HG03457 (cell line): Measurements from ENCODE around the gene LYSMD1.

ENCODE experiments used
- ATAC-seq: cut with Tn5 transposase; IDR thresholded peaks from one replicate; pipeline ENCODE4 v1.9.1; 2021; ENCODE audit warnings: moderate number of reproducible peaks; ENCODE audit not compliant: unreplicated experiment

The LYSMD1 gene

DNA sequence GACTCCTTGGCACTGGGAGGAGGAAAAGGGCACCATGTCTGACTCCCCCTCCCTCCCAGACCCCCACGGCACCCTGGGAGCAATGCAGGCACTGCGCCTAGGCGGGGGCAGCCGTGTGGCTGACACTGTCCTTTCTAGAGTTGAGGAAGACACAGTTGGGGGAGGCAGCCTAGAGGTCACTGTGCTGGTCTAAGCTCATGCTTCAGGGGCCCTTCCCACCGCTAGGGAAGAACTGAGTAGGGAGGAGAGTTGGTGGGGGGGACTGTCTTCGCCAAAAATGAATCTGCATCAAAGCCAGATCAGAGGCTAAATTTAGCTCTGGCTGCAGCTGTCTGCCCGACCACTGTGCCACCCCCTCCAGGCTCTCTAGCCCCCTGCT lies 22.7 kb downstream of the LYSMD1 start:
- no peak for ATAC-seq

DNA sequence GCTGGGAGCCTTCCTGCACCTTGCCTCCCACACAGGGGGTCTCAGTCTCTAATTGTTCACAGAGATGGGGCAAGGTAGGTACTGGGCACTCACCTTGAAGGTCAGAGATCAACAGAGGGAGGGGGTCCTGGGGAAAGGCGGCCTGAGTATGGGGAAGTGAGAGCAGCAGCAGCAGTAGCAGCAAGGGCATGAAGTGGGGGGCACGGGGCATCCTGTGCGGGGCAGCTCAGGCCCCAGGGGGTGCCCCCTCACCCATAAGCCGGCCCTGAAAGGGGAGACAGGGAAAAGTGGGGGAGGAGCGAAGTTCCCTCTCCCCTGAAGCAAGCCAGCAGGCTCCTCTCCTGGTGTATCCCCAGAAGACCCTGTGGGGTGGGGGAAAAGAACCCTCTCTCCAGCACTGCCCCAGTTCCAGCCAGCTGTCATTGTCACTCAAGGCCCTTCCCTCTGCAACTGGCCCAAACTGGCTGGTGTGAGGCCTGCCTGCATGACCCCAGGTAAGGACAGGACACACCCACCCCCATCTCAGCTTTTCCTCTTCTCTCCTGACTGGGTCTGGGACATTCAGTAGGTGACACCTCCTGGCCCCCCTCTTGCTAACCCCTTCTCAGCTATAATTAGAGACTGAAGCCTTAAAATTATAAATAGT lies 23.2 kb downstream of the LYSMD1 start:
- no peak for ATAC-seq

DNA sequence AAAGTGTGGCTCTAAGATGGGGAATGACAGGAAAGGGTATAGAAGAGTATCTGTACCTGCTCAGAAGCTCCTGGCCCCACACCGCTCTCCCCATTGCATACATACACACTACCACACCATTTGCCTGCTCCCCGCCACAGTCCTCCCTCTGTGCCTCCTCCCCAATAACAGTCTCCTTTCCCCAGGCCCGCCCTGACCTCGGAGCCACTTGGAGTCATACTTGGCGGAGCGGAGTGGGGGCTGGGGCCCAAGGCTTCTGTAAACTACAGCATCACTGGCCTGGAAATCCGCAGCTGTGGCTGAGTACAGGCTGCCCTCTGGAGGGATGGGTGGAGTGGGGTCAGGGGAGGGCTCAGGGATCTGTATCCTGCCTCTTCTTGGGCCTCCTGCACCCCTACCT lies 27.9 kb downstream of the LYSMD1 start:
- ATAC-seq, result no peak

GRCh38 chr1:151135433-151136385 lies 30.0 kb downstream of the LYSMD1 start:
- ATAC-seq, result no peak

DNA sequence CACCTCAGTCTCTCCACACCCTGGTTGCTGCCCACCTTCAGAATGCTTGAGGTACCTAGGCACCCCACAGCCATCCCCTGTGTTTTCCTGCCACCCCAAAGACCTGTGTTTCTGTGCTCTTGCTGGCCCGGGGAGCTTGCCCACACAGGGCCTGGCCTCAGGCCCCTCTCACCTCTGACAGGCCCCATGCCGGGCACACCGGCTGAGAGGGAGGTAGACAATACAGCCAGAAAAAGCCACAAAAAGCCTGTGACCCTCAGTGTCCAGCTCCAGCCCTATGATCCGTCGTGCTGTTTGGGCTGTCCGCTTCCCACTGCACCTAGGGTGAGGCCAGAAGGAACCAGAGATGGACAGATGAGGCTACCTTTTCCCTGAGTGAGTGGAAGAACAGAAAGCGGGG lies 30.7 kb downstream of the LYSMD1 start:
- ATAC-seq, result no peak

GRCh38 chr1:151134396-151134795 lies 31.3 kb downstream of the LYSMD1 start:
- no peak for ATAC-seq

DNA sequence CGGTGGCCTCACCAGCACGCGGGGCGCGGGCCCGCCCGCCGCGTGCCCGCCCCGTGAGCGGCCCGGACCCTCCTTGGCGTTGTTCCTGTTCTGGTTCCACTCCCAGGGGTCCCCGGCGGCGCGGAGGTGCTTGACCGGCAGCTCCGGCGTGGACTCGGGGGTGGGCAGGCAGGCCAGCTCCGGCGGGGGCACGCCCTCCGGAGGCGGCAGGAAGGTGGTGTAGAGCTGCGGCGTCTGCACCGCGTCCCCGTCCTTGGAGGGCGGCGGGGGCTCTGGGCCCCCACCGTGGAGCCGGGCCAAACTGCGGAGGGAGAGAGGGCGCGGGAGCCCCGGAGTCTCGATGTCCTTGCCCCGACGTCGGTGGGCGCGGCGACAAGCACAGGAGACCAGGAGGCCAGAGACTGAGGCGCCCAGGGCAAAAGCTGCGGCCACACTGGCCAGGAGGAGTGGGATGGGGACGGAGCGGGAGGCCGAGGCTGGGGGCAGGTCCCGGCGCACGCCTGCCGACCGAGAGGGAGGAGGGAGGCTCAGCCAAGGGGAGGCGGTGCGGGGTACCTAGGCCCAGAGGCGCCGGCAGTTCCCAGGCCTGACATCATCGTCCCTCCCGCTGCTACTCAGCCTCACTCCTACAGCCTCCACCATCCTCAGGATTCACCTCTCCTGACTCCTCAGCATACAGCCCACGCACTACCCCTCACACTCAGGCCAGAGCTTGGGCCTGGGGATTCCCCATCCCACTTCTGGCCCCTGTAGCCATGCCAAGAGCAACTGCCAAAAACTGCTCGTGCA lies 32.5 kb downstream of the LYSMD1 start:
- no peak for ATAC-seq

- no peak for ATAC-seq
Measured at GRCh38 chr1:151132335-151133017, 33.2 kb downstream of the LYSMD1 start.

GRCh38 chr1:151131701-151132334 lies 33.9 kb downstream of the LYSMD1 start:
- no peak for ATAC-seq

DNA sequence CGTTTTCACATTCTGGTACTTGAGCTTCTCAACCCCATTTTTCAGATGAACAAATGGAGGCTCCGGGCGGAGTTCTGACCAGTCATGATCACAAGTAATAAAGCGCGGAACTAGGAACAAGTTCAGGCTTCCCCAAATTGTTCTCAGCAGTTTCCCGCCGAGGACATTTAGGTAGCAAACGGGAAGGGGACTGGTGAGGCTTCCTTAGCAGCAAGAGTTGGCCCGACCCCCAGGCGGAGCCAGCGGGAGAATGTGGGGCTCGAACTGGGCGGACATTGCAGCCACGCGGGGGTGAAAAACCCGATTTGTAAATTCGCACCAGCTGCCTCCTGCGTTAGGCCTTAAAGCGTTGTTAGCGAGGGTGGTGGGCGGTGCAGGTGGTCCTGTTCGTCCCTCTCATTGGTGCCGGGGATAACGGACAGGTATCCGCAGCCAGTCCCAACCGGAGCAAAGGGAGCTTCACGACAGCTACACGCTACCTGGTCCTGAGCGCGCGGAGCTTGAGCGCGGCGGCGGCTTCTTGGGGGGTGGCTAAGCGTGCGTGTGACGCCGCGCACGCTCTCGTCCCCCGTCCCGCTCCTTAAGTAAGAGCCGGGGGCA lies 34.6 kb downstream of the LYSMD1 start:
- no peak for ATAC-seq

GRCh38 chr1:151128800-151129199 lies 36.9 kb downstream of the LYSMD1 start:
- no peak for ATAC-seq

DNA sequence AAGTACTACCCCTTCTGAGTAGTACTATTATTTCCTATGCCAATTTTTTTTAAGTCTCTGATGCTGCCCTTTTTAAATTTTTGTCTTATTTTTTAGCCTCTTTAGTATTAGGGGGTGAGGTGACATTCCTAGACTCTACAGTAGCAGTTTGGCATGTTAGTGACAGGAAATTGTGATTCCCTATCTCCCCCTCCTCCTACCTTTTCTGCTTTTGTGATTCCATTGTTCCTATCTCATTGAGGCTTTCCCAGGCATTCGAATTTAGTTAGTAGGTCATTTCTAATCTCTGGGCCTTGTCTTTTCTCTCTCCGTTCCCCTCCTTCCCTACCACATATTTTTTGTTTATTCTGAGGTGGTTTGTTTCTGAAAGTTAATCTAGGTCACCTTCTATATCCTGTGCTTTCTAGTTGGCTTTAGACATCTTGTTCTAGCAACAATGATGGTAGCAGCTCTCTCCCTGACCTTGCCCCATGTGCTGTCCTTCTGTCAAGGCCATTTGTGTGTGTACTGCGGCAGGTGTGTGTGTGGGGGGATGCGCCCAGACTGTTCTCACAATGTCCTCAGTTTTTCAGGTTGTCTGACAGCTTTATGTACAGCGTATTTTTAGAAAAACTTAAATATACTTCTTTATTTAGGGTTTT lies 40.8 kb downstream of the LYSMD1 start:
- ATAC-seq, result no peak

DNA sequence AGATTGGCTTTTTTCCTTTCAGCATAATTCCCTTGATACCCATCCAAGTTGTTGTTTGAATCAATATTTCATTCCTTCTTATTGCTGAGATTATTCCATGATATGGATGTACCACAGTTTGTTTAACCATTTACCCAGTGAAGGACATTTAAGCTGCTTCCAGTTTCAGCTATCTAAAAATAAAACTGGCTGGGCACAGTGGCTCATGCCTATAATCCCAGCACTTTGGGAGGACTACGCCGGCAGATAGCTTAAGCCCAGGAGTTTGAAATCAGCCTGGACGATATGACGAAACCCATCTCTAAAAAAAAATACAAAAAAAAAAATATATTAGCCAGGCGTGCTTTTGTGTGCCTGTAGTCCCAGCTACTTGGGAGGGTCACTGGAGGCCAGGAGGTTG lies 51.8 kb downstream of the LYSMD1 start:
- no peak for ATAC-seq
